Measurements from ENCODE around the gene ZRANB3.

The ZRANB3 gene

GRCh38 chr2:135252805-135253458 lies 278.1 kb downstream of the ZRANB3 start:
- Histone ChIP-seq H3K27me3 (ENCODE audit: insufficient read depth, low read length, poor library complexity, severe bottlenecking) (no peaks in the 10 kb centered on the region), H3F3A (ENCODE audit: low read depth) (no peaks in the 10 kb centered on the region), H3K4me3 (ENCODE audit: low read length, poor library complexity, severe bottlenecking) (no peak overlapping the region), H3K9me3 (ENCODE audit: insufficient read depth, low read depth, low read length) (no peaks in the 10 kb centered on the region; the same call in 1 of the 2 replicates), H3K79me2 (ENCODE audit: insufficient read depth, low read length) (no peaks in the 10 kb centered on the region), H3K9ac (ENCODE audit: low read depth, low read length, poor library complexity, severe bottlenecking) (no peak overlapping the region), H3K9me2 (replicated peaks; ENCODE audit: low read depth, low read length) (no peaks in the 10 kb centered on the region), H4K20me1 (ENCODE audit: insufficient read depth, low read length, poor library complexity, severe bottlenecking) (no peaks in the 10 kb centered on the region), H2AFZ (ENCODE audit: low read length) (no peak overlapping the region), H3K4me1 (ENCODE audit: insufficient read depth, low read length, poor library complexity, severe bottlenecking) (no peaks in the 10 kb centered on the region), H3K36me3 (ENCODE audit: insufficient read depth, low read length) (no peaks in the 10 kb centered on the region), H3K4me2 (ENCODE audit: low read depth, low read length, poor library complexity, severe bottlenecking) (no peak overlapping the region)
- TF ChIP-seq EZH2phosphoT487 (IDR thresholded peaks at IDR 0.05; ENCODE audit: borderline replicate concordance) (no peak), CTCF (conservative IDR thresholded peaks at IDR 0.05; ENCODE audit: low read length) (no peak)

DNA sequence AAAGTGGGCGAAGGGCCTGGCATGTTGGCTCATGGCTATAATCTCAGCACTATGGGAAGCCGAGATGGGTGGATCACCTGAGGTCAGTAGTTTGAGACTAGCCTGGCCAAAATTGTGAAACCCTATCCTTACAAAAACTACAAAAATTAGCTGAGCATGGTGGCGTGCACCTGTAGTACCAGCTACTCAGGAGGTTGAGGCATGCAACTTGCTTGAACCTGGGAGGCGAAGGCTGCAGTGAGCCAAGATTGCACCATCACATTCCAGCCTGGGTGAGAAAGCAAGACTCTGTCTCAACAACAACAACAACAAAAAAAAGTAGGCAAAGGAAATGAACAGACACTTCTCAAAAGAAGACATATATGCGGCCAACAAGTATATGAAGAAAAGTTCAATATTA lies 282.4 kb downstream of the ZRANB3 start:
- no peaks in the 10 kb centered on the region for H3K9me2 ChIP-seq (replicated peaks; ENCODE audit: low read depth, low read length)
- TF ChIP-seq EZH2phosphoT487 (IDR thresholded peaks at IDR 0.05; ENCODE audit: borderline replicate concordance) (no peak), CTCF (conservative IDR thresholded peaks at IDR 0.05; ENCODE audit: low read length) (no peak)
- no peak overlapping the region for H3K4me2 ChIP-seq (ENCODE audit: low read depth, low read length, poor library complexity, severe bottlenecking)
- H3K9me3 ChIP-seq (ENCODE audit: insufficient read depth, low read depth, low read length) = no peaks in the 10 kb centered on the region; the same call in 1 of the 2 replicates
- H3F3A ChIP-seq (ENCODE audit: low read depth) = no peaks in the 10 kb centered on the region
- no peak overlapping the region for H3K9ac ChIP-seq (ENCODE audit: low read depth, low read length, poor library complexity, severe bottlenecking)
- H4K20me1 ChIP-seq (ENCODE audit: insufficient read depth, low read length, poor library complexity, severe bottlenecking) = no peaks in the 10 kb centered on the region
- peaks cover 8% of the 10 kb centered on the region for H3K4me1 ChIP-seq (ENCODE audit: insufficient read depth, low read length, poor library complexity, severe bottlenecking)
- H3K36me3 ChIP-seq (ENCODE audit: insufficient read depth, low read length) = no peaks in the 10 kb centered on the region
- H3K79me2 ChIP-seq (ENCODE audit: insufficient read depth, low read length) = no peaks in the 10 kb centered on the region
- H3K27me3 ChIP-seq (ENCODE audit: insufficient read depth, low read length, poor library complexity, severe bottlenecking) = no peaks in the 10 kb centered on the region
- H2AFZ ChIP-seq (ENCODE audit: low read length) = no peak overlapping the region
- H3K4me3 ChIP-seq (ENCODE audit: low read length, poor library complexity, severe bottlenecking) = no peak overlapping the region

- H3K9ac ChIP-seq (ENCODE audit: low read depth, low read length, poor library complexity, severe bottlenecking) = no peak overlapping the region
- H3F3A ChIP-seq (ENCODE audit: low read depth) = no peaks in the 10 kb centered on the region
- H3K9me3 ChIP-seq (ENCODE audit: insufficient read depth, low read depth, low read length) = no peaks in the 10 kb centered on the region; the same call in 1 of the 2 replicates
- H3K9me2 ChIP-seq (replicated peaks; ENCODE audit: low read depth, low read length) = no peaks in the 10 kb centered on the region
- no peaks in the 10 kb centered on the region for H3K27me3 ChIP-seq (ENCODE audit: insufficient read depth, low read length, poor library complexity, severe bottlenecking)
- H3K79me2 ChIP-seq (ENCODE audit: insufficient read depth, low read length) = no peaks in the 10 kb centered on the region
- no peaks in the 10 kb centered on the region for H4K20me1 ChIP-seq (ENCODE audit: insufficient read depth, low read length, poor library complexity, severe bottlenecking)
- H2AFZ ChIP-seq (ENCODE audit: low read length) = no peak overlapping the region
- peaks cover 8% of the 10 kb centered on the region for H3K4me1 ChIP-seq (ENCODE audit: insufficient read depth, low read length, poor library complexity, severe bottlenecking)
- H3K4me3 ChIP-seq (ENCODE audit: low read length, poor library complexity, severe bottlenecking) = no peak overlapping the region
- no peaks in the 10 kb centered on the region for H3K36me3 ChIP-seq (ENCODE audit: insufficient read depth, low read length)
- no peak for TF ChIP-seq CTCF (conservative IDR thresholded peaks at IDR 0.05; ENCODE audit: low read length)
- no peak for TF ChIP-seq EZH2phosphoT487 (IDR thresholded peaks at IDR 0.05; ENCODE audit: borderline replicate concordance)
- H3K4me2 ChIP-seq (ENCODE audit: low read depth, low read length, poor library complexity, severe bottlenecking) = no peak overlapping the region
These were observed 284.2 kb downstream of the ZRANB3 start for GRCh38 chr2:135246711-135247270.
